ENCODE results near the gene MRPS31. TPM values are rescaled to one million over a fixed set of nuclear protein-coding genes. Genes with fewer than 3 reads are reported as not detected.
"Not testable (repeated sequence)": the region's sequence is repeated elsewhere in the genome, so short reads cannot be mapped to it uniquely, and the experiment has no call there.

MRPS31 gene
- total and polyA plus RNA-seq, 4 donors: 17.0 to 43.6 (median 25.7) TPM

DNA sequence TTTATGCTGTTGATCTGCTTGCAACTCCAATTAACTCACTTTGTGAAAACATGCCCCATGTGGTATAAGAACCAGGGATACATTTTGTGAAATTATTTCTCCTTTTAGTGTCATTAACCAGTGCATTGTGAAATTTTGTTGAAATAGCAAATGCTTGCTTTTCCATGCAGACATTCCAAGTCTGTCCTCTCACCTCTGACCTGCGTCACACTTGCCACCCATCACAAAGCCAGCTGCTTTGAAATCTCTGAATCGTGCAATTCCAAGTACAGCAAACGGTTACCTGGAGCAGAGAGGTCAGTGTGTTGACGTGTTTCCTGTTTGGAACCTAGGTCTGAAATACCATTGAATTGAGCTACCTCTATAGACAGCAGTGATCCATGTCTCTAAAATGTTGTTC, 13.6 kb upstream of the MRPS31 start:
- H3K4me3 ChIP-seq: no peak overlapping the region
- WGBS, 2 donors: 71 to 72% methylated on average over 4 of the region's 4 CpGs
- no peak for ATAC-seq (ENCODE audit: insufficient read depth, low FRiP score)

DNA sequence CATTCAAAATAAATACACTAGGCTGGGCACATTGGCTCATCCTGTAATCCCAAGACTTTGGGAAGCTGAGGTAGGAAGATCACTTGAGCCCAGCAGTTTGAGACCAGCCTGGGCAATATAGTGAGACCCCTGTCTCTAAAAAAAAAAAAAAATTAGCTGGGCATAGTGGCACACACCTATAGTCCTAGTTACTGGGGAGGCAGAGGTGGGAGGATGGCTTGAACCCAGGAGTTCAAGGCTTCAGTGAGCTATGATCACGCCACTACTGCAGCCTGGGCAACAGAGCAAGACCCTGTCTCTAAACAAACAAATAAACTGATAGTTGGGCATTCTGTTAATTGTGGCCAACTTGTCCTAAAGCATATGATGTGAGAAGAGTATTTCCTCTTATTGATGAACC, 12.0 kb upstream of the MRPS31 start:
- H3K9ac ChIP-seq (ENCODE audit: insufficient read depth in 1 of 2, low read length in 2 of 2); H3K27me3 ChIP-seq (ENCODE audit: control insufficient read depth in 3 of 3, insufficient read depth in 3 of 3, low read length in 2 of 3); H3K36me3 ChIP-seq (ENCODE audit: control insufficient read depth in 4 of 4, insufficient read depth in 4 of 4, low read length in 4 of 4); ATAC-seq (ENCODE audit: insufficient read depth, low FRiP score); H3K4me3 ChIP-seq; H3K27ac ChIP-seq (ENCODE audit: low read depth in 1 of 2, low read length in 1 of 2); DNase-seq; H3K9me3 ChIP-seq (ENCODE audit: control insufficient read depth in 4 of 4, insufficient read depth in 3 of 4, low read length in 3 of 4); H3K4me1 ChIP-seq (ENCODE audit: control insufficient read depth in 5 of 5, insufficient read depth in 5 of 5, low read length in 5 of 5): not testable (repeated sequence)
- 94 to 98% methylated on average over 1 of the region's 1 CpG for WGBS, 2 donors

More for the DNA sequence above, 13.6 kb upstream of the MRPS31 start:
- H3K27me3 ChIP-seq (ENCODE audit: control insufficient read depth in 3 of 3, insufficient read depth in 3 of 3, low read length in 2 of 3): no peaks in the 10 kb centered on the region
- H3K9ac ChIP-seq (ENCODE audit: insufficient read depth in 1 of 2, low read length in 2 of 2): no peak overlapping the region
- TF ChIP-seq, protein P1, sequence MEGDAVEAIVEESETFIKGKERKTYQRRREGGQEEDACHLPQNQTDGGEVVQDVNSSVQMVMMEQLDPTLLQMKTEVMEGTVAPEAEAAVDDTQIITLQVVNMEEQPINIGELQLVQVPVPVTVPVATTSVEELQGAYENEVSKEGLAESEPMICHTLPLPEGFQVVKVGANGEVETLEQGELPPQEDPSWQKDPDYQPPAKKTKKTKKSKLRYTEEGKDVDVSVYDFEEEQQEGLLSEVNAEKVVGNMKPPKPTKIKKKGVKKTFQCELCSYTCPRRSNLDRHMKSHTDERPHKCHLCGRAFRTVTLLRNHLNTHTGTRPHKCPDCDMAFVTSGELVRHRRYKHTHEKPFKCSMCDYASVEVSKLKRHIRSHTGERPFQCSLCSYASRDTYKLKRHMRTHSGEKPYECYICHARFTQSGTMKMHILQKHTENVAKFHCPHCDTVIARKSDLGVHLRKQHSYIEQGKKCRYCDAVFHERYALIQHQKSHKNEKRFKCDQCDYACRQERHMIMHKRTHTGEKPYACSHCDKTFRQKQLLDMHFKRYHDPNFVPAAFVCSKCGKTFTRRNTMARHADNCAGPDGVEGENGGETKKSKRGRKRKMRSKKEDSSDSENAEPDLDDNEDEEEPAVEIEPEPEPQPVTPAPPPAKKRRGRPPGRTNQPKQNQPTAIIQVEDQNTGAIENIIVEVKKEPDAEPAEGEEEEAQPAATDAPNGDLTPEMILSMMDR (IDR thresholded peaks at IDR 0.05; ENCODE audit: control extremely low read depth, extremely low read depth): no peak
- H3K36me3 ChIP-seq (ENCODE audit: control insufficient read depth in 4 of 4, insufficient read depth in 4 of 4, low read length in 4 of 4): no peaks in the 10 kb centered on the region
- DNase-seq: no peak
- no peaks in the 10 kb centered on the region for H3K9me3 ChIP-seq (ENCODE audit: control insufficient read depth in 4 of 4, insufficient read depth in 3 of 4, low read length in 3 of 4)
- no peak overlapping the region for H3K27ac ChIP-seq (ENCODE audit: low read depth in 1 of 2, low read length in 1 of 2)
- H3K4me1 ChIP-seq (ENCODE audit: control insufficient read depth in 5 of 5, insufficient read depth in 5 of 5, low read length in 5 of 5): peaks cover 0 to 3% (median 0%) of the 10 kb centered on the region in 5 donors

DNA sequence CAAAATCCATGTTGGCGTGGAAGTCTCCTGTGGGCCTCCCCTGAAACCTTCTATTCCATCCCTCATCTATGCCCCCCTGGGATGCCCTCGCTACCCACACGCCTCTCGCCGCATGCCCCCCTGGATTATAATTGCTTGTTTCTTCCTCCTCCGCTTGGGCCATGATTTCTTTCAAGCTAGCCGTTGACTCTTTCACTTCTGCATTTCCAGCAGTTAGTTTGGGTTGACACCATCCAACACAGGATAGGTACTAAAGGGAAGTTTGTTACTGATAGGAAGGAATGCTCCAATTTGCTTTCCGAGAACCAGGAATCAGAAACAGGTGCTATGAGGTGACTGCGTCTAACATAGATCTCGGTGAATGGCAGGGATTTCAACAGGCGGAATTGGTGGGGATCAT, 10.7 kb upstream of the MRPS31 start:
- Histone ChIP-seq H3K27me3 (ENCODE audit: control insufficient read depth in 3 of 3, insufficient read depth in 3 of 3, low read length in 2 of 3) (no peaks in the 10 kb centered on the region), H3K27ac (ENCODE audit: low read depth in 1 of 2, low read length in 1 of 2) (no peak overlapping the region), H3K9ac (ENCODE audit: insufficient read depth in 1 of 2, low read length in 2 of 2) (no peak overlapping the region), H3K9me3 (ENCODE audit: control insufficient read depth in 4 of 4, insufficient read depth in 3 of 4, low read length in 3 of 4) (no peaks in the 10 kb centered on the region), H3K4me3 (peak overlapping the region; percentile 1), H3K36me3 (ENCODE audit: control insufficient read depth in 4 of 4, insufficient read depth in 4 of 4, low read length in 4 of 4) (no peaks in the 10 kb centered on the region), H3K4me1 (ENCODE audit: control insufficient read depth in 5 of 5, insufficient read depth in 5 of 5, low read length in 5 of 5) (peaks cover 0 to 3% (median 0%) of the 10 kb centered on the region in 5 donors)
- ATAC-seq (ENCODE audit: insufficient read depth, low FRiP score): no peak
- TF ChIP-seq, protein P1 (IDR thresholded peaks at IDR 0.05; ENCODE audit: control extremely low read depth, extremely low read depth): no peak
- WGBS, 2 donors: 64 to 78% methylated on average over 11 of the region's 11 CpGs
- no peak for DNase-seq

DNA sequence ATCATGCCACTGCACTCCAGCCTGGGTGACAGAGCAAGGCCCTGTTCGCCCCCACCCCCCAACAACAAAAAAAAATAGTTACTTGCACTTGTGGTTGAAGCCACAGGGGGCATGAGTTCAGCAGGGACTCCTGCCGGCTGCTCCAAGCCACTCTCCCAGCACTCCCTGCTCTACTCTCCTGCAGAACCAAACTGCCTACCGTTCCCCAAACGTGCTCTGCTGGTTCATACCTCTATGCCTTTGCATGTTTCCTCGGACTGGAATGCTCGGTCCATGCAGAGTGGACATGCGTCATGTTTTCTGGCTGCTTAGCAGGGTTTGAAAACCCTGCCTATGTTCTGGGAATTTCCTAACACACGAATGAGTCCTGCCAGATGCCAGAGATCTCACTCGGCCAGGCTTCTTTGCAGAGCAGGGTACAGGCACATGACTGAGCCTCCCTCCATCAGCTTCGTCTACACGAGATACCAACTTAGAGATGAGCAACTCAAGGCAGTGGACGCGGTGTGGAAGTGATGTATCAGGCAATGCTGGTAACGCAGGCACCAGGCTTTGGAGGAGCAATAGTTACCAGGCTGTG, 9.9 kb upstream of the MRPS31 start:
- H3K36me3 ChIP-seq (ENCODE audit: control insufficient read depth in 4 of 4, insufficient read depth in 4 of 4, low read length in 4 of 4): no peaks in the 10 kb centered on the region
- TF ChIP-seq, protein P1 (IDR thresholded peaks at IDR 0.05; ENCODE audit: control extremely low read depth, extremely low read depth): no peak
- H3K27me3 ChIP-seq (ENCODE audit: control insufficient read depth in 3 of 3, insufficient read depth in 3 of 3, low read length in 2 of 3): no peaks in the 10 kb centered on the region
- H3K9me3 ChIP-seq (ENCODE audit: control insufficient read depth in 4 of 4, insufficient read depth in 3 of 4, low read length in 3 of 4): no peaks in the 10 kb centered on the region
- H3K4me3 ChIP-seq: no peak overlapping the region
- WGBS, 2 donors: 73 to 83% methylated on average over 14 of the region's 14 CpGs
- DNase-seq: no peak
- no peak for ATAC-seq (ENCODE audit: insufficient read depth, low FRiP score)
- no peak overlapping the region for H3K9ac ChIP-seq (ENCODE audit: insufficient read depth in 1 of 2, low read length in 2 of 2)
- H3K4me1 ChIP-seq (ENCODE audit: control insufficient read depth in 5 of 5, insufficient read depth in 5 of 5, low read length in 5 of 5): peaks cover 0 to 3% (median 0%) of the 10 kb centered on the region in 5 donors
- no peak overlapping the region for H3K27ac ChIP-seq (ENCODE audit: low read depth in 1 of 2, low read length in 1 of 2)

Measured in lung (tissue), 12 donors.